Measurements from ENCODE around the gene RPRD1A.

DNA sequence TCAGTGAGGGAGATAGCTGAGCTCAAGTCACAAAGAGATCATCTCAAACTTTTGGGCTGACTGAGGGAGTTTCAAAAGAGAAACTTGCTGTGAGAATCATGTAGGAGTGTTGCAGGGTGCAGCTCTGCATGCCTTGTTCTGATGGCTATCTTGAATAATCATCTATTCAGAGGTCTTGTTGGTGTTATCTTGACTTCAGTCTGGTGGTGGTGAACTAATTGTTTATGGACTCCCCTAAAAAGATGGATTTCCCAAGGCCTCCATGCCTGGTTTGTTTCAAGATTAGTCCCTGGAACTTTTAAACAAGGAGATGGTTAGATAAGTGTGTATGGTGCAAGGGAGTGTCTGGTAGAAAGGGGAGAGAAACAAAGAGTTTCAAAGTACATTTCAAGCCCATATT lies 32.0 kb upstream of the RPRD1A start:
- TF ChIP-seq, protein P1, sequence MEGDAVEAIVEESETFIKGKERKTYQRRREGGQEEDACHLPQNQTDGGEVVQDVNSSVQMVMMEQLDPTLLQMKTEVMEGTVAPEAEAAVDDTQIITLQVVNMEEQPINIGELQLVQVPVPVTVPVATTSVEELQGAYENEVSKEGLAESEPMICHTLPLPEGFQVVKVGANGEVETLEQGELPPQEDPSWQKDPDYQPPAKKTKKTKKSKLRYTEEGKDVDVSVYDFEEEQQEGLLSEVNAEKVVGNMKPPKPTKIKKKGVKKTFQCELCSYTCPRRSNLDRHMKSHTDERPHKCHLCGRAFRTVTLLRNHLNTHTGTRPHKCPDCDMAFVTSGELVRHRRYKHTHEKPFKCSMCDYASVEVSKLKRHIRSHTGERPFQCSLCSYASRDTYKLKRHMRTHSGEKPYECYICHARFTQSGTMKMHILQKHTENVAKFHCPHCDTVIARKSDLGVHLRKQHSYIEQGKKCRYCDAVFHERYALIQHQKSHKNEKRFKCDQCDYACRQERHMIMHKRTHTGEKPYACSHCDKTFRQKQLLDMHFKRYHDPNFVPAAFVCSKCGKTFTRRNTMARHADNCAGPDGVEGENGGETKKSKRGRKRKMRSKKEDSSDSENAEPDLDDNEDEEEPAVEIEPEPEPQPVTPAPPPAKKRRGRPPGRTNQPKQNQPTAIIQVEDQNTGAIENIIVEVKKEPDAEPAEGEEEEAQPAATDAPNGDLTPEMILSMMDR (IDR thresholded peaks at IDR 0.05; ENCODE audit: insufficient read depth, low read length, poor library complexity, severe bottlenecking) = no peak
- no peak for TF ChIP-seq EZH2phosphoT487 (conservative IDR thresholded peaks at IDR 0.05; ENCODE audit: low read length)
